Measurements from ENCODE around the gene BNIP3.

BNIP3 gene

GRCh38 chr10:132022241-132022640, 40.5 kb upstream of the BNIP3 start:
- H3K4me3 ChIP-seq (ENCODE audit: control insufficient read depth, low read depth, low read length), result no peak overlapping the region
- no peak for DNase-seq (ENCODE audit: low read depth)
- TF ChIP-seq, protein P1, sequence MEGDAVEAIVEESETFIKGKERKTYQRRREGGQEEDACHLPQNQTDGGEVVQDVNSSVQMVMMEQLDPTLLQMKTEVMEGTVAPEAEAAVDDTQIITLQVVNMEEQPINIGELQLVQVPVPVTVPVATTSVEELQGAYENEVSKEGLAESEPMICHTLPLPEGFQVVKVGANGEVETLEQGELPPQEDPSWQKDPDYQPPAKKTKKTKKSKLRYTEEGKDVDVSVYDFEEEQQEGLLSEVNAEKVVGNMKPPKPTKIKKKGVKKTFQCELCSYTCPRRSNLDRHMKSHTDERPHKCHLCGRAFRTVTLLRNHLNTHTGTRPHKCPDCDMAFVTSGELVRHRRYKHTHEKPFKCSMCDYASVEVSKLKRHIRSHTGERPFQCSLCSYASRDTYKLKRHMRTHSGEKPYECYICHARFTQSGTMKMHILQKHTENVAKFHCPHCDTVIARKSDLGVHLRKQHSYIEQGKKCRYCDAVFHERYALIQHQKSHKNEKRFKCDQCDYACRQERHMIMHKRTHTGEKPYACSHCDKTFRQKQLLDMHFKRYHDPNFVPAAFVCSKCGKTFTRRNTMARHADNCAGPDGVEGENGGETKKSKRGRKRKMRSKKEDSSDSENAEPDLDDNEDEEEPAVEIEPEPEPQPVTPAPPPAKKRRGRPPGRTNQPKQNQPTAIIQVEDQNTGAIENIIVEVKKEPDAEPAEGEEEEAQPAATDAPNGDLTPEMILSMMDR (IDR thresholded peaks at IDR 0.05; ENCODE audit: control insufficient read depth, insufficient read depth, low read depth, low read length, missing control alignments), result no peak

- DNase-seq (ENCODE audit: low read depth), result no peak
- H3K4me3 ChIP-seq (ENCODE audit: control insufficient read depth, low read depth, low read length), result no peak overlapping the region
- TF ChIP-seq, protein P1 (IDR thresholded peaks at IDR 0.05; ENCODE audit: control insufficient read depth, insufficient read depth, low read depth, low read length, missing control alignments), result no peak
Measured at GRCh38 chr10:132021504-132022143, 39.9 kb upstream of the BNIP3 start.

DNA sequence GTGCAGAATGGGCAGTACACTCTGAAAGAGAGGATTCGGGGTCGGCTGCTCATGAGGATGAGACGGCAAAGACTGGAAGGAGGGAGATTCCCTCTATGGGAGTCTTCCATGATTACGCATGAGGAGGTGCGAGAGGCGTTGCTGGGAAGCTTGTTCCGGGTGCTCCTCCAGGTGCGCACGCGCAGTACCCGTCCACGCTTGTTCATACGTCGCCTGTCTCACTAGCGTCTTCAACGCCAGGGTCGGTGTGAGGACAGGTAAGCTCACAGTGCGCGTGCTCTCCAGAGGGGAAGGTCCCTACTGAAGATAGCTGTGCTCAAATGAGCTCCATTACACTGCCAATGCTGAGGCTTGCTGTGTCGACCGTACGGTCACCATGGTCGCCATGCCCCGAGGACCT, 39.3 kb upstream of the BNIP3 start:
- TF ChIP-seq, protein P1 (IDR thresholded peaks at IDR 0.05; ENCODE audit: control insufficient read depth, insufficient read depth, low read depth, low read length, missing control alignments), result no peak
- no peak for DNase-seq (ENCODE audit: low read depth)

GRCh38 chr10:132020456-132020855, 38.7 kb upstream of the BNIP3 start:
- H3K4me3 ChIP-seq (ENCODE audit: control insufficient read depth, low read depth, low read length), result no peak overlapping the region
- DNase-seq (ENCODE audit: low read depth), result no peak
- TF ChIP-seq, protein P1 (IDR thresholded peaks at IDR 0.05; ENCODE audit: control insufficient read depth, insufficient read depth, low read depth, low read length, missing control alignments), result no peak

More for the DNA sequence above, 39.3 kb upstream of the BNIP3 start:
- no peak overlapping the region for H3K4me3 ChIP-seq (ENCODE audit: control insufficient read depth, low read depth, low read length)

- no peak for DNase-seq (ENCODE audit: low read depth)
- TF ChIP-seq, protein P1 (IDR thresholded peaks at IDR 0.05; ENCODE audit: control insufficient read depth, insufficient read depth, low read depth, low read length, missing control alignments), result no peak
- no peak overlapping the region for H3K4me3 ChIP-seq (ENCODE audit: control insufficient read depth, low read depth, low read length)
Measured at GRCh38 chr10:132019366-132019765, 37.6 kb upstream of the BNIP3 start.

- TF ChIP-seq, protein P1 (IDR thresholded peaks at IDR 0.05; ENCODE audit: control insufficient read depth, insufficient read depth, low read depth, low read length, missing control alignments), result no peak
- no peak for DNase-seq (ENCODE audit: low read depth)
- no peak overlapping the region for H3K4me3 ChIP-seq (ENCODE audit: control insufficient read depth, low read depth, low read length)
Measured at GRCh38 chr10:132018446-132018845, 36.7 kb upstream of the BNIP3 start.
